ENCODE data around the gene ADARB2.

DNA sequence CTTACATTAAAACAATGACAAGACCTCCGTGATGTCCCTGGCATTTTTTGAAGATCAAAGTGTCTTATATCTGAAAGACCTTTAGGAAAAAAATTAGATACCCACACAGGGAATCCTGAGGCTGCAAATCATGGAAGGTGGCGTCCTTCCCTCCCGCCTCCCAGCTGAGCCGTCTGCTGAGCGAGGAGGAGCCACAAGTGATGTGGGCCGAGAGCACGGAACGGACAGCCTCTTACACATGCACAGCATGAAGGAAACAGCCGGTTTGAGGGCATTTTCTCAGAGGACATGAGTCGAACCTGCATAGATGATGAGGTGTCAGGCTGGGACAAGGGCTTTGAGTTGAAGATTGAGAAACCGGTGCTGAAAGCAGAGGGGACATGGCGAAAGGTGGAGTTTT, 163.3 kb downstream of the ADARB2 start:
- TF ChIP-seq CTCF (IDR thresholded peaks at IDR 0.05) (no peak), POLR2A (IDR thresholded peaks at IDR 0.05) (no peak), POLR2AphosphoS5 (IDR thresholded peaks at IDR 0.05) (no peak), EP300 (IDR thresholded peaks at IDR 0.05) (no peak)
